Ishikawa (cell line): ENCODE measurements around the gene CARD11.

Source experiments
- CEBPB ChIP-seq: IDR thresholded peaks from 2 replicates; pipeline ENCODE4 v1.6.1; 2012
- CREB1 ChIP-seq: IDR thresholded peaks from 2 replicates; pipeline ENCODE4 v1.6.1; 2012; ENCODE audit warnings: low read depth
- EGR1 ChIP-seq: IDR thresholded peaks from 2 replicates; pipeline ENCODE4 v1.6.1; 2012
- EP300 ChIP-seq: IDR thresholded peaks from 2 replicates; pipeline ENCODE4 v1.6.1; 2012; ENCODE audit warnings: borderline replicate concordance
- FOXM1 ChIP-seq: IDR thresholded peaks from 2 replicates; pipeline ENCODE4 v1.6.1; 2012; ENCODE audit warnings: low read depth, borderline replicate concordance
- NFIC ChIP-seq: IDR thresholded peaks from 2 replicates; pipeline ENCODE4 v1.6.1; 2012
- RAD21 ChIP-seq: IDR thresholded peaks from 2 replicates; pipeline ENCODE4 v1.6.1; 2012; ENCODE audit warnings: low read depth
- TAF1 ChIP-seq: IDR thresholded peaks from 2 replicates; pipeline ENCODE4 v1.6.1; 2012; ENCODE audit warnings: low read depth, mild to moderate bottlenecking
- TCF12 ChIP-seq: IDR thresholded peaks from 2 replicates; pipeline ENCODE4 v1.6.1; 2012; ENCODE audit warnings: low read depth
- TEAD4 ChIP-seq: IDR thresholded peaks from 2 replicates; pipeline ENCODE4 v1.6.1; 2012
- YY1 ChIP-seq: IDR thresholded peaks from 2 replicates; pipeline ENCODE4 v1.6.1; 2012; ENCODE audit warnings: low read depth
- ZBTB7A ChIP-seq: IDR thresholded peaks from 2 replicates; pipeline ENCODE4 v1.6.1; 2012; ENCODE audit warnings: low read depth
- TF ChIP-seq, protein P1 (sequence below): IDR thresholded peaks from 2 replicates; pipeline ENCODE4 v1.6.1; 2012
- TF ChIP-seq, protein P2 (sequence below): IDR thresholded peaks from 2 replicates; pipeline ENCODE4 v1.6.1; 2012; ENCODE audit warnings: low read depth, mild to moderate bottlenecking
- TF ChIP-seq, protein P3 (sequence below): IDR thresholded peaks from 2 replicates; pipeline ENCODE4 v1.6.1; 2012

The CARD11 gene

DNA sequence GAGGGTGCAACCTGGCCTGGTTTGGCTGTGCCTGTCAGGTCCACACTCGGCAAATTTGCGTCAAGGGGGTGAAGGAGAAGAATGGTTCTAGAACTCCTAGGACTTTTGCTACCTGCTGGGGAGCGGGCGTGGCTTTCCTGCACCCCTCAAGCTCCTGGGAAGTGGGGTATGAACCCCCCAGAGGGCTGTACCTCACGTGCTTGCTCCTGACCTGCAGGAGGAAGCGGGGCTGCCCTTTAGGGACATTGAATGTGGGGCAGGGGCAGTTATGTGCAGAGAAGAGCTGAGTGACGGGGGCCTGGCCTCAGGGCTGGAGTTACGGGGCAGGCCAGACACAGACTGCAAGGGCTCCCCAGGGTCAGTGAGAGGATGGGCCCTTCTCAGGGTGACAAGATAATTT lies 138.2 kb downstream of the CARD11 start:
- TF ChIP-seq TCF12: no peak
- TF ChIP-seq RAD21: no peak
- no peak for TF ChIP-seq TEAD4

DNA sequence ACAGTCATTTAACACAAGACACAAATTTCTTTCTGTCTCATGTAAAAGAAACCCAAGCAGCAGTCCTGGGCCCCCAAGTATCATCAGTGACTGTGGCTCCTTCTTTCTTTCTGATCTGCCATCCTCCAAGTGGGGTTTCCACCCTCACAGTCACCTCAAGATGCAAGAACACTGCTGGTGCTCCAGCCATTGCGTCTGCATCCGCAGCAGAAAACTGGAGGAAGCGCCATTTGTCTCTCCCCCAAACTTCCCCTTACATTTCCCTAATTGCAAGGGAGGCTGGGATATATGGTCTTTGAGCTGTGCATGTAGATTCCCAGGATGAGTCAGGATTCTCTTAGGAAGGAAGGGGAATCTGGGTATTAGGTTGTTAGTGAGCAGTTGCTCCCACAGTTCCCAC lies 138.6 kb downstream of the CARD11 start:
- TF ChIP-seq ZBTB7A (no peak), RAD21 (no peak), CREB1 (no peak), TCF12 (no peak), TEAD4 (no peak), NFIC (no peak), TAF1 (no peak), FOXM1 (no peak), EP300 (no peak), CEBPB (no peak), YY1 (no peak), EGR1 (no peak)
- TF ChIP-seq, protein P1, sequence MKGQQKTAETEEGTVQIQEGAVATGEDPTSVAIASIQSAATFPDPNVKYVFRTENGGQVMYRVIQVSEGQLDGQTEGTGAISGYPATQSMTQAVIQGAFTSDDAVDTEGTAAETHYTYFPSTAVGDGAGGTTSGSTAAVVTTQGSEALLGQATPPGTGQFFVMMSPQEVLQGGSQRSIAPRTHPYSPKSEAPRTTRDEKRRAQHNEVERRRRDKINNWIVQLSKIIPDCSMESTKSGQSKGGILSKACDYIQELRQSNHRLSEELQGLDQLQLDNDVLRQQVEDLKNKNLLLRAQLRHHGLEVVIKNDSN: no peak
- TF ChIP-seq, protein P2, sequence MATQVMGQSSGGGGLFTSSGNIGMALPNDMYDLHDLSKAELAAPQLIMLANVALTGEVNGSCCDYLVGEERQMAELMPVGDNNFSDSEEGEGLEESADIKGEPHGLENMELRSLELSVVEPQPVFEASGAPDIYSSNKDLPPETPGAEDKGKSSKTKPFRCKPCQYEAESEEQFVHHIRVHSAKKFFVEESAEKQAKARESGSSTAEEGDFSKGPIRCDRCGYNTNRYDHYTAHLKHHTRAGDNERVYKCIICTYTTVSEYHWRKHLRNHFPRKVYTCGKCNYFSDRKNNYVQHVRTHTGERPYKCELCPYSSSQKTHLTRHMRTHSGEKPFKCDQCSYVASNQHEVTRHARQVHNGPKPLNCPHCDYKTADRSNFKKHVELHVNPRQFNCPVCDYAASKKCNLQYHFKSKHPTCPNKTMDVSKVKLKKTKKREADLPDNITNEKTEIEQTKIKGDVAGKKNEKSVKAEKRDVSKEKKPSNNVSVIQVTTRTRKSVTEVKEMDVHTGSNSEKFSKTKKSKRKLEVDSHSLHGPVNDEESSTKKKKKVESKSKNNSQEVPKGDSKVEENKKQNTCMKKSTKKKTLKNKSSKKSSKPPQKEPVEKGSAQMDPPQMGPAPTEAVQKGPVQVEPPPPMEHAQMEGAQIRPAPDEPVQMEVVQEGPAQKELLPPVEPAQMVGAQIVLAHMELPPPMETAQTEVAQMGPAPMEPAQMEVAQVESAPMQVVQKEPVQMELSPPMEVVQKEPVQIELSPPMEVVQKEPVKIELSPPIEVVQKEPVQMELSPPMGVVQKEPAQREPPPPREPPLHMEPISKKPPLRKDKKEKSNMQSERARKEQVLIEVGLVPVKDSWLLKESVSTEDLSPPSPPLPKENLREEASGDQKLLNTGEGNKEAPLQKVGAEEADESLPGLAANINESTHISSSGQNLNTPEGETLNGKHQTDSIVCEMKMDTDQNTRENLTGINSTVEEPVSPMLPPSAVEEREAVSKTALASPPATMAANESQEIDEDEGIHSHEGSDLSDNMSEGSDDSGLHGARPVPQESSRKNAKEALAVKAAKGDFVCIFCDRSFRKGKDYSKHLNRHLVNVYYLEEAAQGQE: no peak
- TF ChIP-seq, protein P3, sequence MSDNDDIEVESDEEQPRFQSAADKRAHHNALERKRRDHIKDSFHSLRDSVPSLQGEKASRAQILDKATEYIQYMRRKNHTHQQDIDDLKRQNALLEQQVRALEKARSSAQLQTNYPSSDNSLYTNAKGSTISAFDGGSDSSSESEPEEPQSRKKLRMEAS: no peak

DNA sequence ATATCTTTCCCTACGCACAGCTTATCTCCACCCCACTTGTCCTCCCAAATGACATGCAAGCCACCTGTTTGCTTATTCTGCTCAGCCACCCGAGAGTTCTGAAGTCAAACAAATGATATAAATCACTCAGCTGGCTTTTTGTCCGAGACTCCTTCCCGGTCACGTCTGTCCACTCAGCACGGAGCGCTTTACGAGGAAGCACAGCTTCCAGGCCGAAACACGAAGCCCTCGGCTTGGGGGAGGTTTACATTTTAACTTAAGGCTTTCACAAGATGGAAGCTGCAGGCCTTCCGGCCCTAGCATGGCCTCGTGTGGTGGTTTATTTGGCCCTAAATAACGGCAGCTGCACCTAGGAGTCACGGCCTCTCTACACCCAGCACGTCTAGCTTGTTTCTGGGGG lies 139.5 kb downstream of the CARD11 start:
- TF ChIP-seq YY1 (no peak), CREB1 (no peak), TEAD4 (no peak), CEBPB (no peak), FOXM1 (no peak), EP300 (no peak), NFIC (no peak), ZBTB7A (no peak), EGR1 (no peak), TAF1 (no peak)
- TF ChIP-seq, protein P2: no peak
- TF ChIP-seq, protein P3: no peak

DNA sequence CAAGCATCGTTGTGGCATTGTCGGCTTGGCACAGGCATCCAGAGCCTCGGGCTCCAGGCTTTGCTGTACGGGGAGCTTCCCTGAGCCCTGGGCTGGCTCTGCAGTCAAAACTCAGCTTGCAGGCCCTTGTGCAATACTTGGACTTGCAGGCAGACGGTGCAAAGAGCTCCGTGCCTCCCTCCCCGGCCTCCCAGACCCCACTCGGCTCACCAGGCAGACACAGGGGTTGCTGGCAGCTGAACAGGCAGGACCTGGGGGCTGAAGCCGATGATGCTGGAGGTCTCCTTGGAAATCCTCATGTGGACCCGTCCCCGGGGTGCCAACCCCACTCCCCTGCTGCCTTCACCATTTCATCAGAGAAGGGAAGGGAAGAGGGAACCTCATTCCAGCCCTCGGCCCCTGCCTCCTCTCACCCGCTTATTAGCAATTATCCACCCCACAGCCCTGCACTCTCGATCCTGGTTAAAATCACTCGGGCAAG lies 139.9 kb downstream of the CARD11 start:
- TF ChIP-seq FOXM1 (no peak), TAF1 (no peak), YY1 (no peak), TCF12 (no peak), CEBPB (no peak), RAD21 (no peak), NFIC (no peak), EP300 (no peak), TEAD4 (no peak), CREB1 (no peak), EGR1 (no peak), ZBTB7A (no peak)
- TF ChIP-seq, protein P3: no peak
- TF ChIP-seq, protein P2: no peak
- TF ChIP-seq, protein P1: no peak
